ENCODE measurements around the gene SYT6.
A peak's percentile ranks its signal among the peaks of the same experiment; 100 is the strongest.

Gene SYT6

DNA sequence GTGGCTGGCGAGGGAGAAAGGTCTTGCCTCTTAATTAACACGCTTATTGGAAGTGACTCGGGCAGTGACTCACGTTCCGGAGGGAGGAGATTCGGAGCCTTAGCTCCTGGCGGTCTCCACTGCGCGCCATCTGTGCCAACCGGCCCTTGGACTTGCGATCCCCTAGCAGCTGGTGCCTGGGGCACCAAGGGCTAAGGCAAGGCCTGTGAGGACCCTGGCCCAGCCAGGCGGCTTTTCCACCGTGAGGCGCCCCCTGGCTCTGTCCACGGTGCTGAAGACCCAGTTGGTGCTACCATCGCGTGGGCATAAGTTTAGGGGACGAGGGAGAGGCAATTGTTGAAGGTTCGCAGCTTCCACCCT is 1.3 kb upstream of the SYT6 start:
- peak; percentile 16 for DNase-seq (ENCODE audit: low spot score)

- no peak for DNase-seq (ENCODE audit: low spot score)
These were observed 685 bp upstream of the SYT6 start for GRCh38 chr1:114154146-114154962.

GRCh38 chr1:114152508-114153260 is 985 bp downstream of the SYT6 start:
- peak; percentile 23 for DNase-seq (ENCODE audit: low spot score)

DNA sequence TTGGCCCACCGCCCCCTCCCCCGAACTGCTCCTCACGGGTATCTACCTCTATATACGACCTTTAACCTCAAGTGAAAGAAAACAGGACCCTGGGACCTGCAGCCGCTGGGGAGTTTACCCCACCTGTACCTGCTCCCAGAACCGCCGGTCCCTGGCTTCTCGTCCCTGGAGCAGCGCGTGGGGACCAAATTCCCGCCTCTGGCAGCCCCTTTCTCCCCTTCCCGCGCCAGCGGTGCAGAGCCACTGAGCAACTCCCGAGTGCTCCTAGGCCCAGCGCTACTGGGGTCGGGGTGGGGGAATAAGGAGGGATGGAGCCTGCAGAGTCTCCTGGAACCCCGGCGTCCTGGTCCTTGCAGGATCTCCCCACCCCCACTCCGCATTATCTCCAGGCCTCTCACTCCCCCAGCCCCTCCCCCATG is 1.6 kb downstream of the SYT6 start:
- DNase-seq (ENCODE audit: low spot score): no peak

GRCh38 chr1:114150016-114150415 is 3.7 kb downstream of the SYT6 start:
- no peak for DNase-seq (ENCODE audit: low spot score)

- DNase-seq (ENCODE audit: low spot score): no peak
These were observed 4.5 kb downstream of the SYT6 start for GRCh38 chr1:114149211-114149610.

DNA sequence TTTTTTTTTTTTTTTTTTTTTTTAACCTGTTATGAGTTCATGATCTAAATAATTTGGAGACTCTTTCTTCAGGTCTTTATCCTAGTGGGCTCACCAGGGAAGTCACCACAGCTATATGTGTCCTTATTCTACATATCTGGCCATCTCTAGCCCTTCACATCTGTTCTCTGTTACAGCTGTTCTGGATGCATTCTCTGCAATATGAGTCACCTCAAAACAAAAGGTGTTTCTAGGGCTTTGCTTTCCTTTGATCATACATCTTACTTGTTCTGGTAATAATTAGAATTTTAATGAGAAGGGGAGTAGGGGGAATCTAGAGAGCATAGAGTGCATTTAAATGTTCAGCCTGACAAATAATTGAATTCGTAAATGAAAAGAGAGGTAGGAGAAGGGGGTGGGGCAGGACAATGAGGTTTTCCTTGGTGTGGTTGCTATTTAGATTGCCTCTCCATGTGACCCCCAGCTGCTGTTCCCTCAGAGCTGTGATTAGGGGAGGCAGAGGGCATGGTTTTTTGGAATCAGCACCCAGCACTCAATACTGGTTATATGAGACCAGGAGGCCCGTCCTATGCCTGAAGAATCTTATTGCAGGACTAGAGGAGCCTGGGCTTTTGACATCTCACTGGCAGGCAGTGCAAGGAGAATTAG is 8.0 kb downstream of the SYT6 start:
- DNase-seq (ENCODE audit: low spot score): no peak

DNA sequence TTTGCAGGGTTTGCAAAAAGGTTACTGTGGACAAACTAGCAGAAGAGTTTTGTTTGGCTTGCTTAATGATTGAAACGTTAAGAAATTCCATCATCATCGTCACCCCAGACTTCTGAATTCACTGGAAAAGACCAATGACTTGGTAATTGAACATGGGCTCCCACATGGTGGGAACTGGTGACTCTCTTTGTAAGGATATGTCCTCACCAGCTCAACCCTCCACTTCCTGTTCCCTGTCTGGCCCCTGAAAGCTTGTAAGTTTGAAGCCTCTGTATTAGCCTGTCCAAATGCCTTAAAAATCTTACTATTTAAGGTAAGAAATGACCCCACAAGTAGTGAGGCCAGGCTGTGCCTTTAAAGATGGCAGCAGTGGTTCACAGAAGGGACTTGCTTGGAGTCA is 9.7 kb downstream of the SYT6 start:
- no peak for DNase-seq (ENCODE audit: low spot score)

GRCh38 chr1:114139540-114139939 is 14.1 kb downstream of the SYT6 start:
- DNase-seq (ENCODE audit: low spot score): no peak

DNA sequence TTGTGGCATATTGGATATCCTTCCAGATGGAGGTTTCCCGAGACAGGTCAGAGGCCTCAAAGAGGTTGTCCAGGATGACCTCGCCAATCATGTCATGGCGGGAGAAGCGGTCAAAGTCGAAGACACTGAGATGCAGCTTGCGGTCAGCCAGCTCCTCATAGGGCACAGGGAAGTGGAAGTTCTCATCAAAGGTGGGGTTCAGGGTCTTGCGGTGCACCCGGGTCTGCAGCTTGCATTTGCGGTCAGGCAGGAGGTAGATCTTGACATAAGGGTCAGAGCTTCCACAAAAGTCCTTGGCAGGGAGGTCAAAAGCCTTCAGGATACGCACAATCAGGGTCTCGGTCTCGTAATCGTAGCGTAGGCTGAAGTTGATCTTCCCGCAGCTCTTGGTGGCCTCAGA is 16.2 kb downstream of the SYT6 start:
- DNase-seq (ENCODE audit: low spot score): no peak

GRCh38 chr1:114135786-114136185 is 17.9 kb downstream of the SYT6 start:
- DNase-seq (ENCODE audit: low spot score): no peak

DNA sequence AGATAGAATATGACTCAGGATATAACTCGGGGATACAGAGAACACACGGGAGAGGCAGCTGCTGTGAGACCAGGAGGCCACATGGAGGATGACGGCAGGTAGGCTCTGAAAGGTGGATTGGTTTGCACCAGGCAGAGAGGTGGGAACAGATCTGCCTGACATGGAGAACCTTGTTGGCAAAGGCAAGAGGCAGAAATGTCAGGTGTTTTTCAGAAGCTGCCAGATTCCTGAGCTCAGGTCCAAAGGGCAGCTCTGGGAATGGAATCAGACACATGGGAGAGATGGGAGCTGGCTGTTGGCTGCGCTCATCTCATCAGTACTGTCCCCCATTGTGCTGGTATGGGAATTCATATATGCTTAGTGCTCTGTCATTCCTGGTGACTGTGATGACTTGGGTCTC is 19.2 kb downstream of the SYT6 start:
- DNase-seq (ENCODE audit: low spot score): no peak

DNA sequence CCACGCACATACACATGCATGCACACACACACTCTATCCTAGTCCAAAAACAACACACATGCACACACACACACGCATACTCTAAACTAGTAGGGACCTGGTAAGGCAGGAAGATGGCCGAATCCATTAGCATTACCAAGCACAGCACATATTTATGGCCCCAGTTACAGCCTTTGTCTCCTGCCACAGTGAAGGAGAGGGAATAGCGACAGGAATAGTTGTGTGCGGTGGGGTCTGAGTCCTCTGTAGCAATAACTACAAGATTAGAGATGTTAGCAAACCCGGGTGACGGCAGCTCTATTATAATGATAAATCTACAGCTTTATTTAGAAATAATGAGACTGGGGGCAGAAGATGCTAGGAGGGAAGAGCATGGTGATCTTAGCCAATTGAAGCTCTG is 20.5 kb downstream of the SYT6 start:
- DNase-seq (ENCODE audit: low spot score): no peak

- DNase-seq (ENCODE audit: low spot score): no peak
These were observed 22.0 kb downstream of the SYT6 start for GRCh38 chr1:114131526-114132220.

DNA sequence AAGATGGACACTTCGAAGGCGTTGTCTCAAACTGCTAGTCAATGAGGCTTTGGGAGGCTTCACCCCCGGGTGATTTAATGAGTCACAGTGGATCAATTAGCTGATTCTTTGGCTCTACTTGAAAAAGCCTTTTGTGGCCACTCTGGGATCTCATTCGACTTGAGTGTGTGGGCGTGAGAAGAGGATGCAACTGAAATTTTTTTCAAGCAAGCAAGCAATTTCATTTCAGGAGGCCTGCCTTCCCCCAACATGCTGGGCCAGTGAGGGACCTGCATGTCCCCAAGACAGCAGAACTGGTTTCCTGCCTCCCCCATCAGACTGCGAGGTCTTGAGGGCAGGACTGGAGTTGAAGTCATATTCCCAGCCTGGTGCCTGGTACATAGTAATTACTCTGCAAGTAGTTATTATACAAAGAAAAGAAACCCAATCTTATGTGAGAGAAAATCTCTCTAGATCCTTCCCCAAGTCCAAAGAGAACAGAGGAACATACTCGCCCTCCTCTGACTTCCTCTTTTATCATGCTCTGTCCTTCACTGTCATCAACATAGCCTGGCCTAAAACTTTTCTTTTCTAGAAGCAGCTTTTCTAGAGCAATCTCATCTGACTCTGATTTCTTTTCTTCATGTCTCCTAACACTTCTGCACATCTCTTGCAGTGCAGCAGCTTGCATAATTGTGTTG is 22.7 kb downstream of the SYT6 start:
- no peak for DNase-seq (ENCODE audit: low spot score)

DNA sequence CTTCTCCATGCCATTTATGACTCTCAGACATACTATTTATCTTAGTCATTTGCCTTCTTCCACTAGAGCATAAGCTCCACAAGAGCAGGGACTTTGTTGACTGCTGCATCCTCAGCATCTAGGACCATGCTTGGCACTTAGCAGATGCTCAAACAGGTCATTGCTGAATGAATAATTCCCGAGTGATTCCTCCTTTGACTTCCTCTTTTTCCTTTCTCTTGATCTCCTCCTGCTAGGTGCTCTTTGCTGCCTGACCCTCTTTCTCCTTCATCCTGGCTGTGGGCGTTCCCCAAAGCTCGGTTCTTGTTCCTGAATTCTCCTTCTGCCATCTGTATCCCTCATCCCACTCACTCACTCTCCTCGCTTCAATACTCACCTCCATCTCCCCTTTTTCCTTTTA is 23.5 kb downstream of the SYT6 start:
- no peak for DNase-seq (ENCODE audit: low spot score)

GRCh38 chr1:114128293-114128692 is 25.4 kb downstream of the SYT6 start:
- no peak for DNase-seq (ENCODE audit: low spot score)

DNA sequence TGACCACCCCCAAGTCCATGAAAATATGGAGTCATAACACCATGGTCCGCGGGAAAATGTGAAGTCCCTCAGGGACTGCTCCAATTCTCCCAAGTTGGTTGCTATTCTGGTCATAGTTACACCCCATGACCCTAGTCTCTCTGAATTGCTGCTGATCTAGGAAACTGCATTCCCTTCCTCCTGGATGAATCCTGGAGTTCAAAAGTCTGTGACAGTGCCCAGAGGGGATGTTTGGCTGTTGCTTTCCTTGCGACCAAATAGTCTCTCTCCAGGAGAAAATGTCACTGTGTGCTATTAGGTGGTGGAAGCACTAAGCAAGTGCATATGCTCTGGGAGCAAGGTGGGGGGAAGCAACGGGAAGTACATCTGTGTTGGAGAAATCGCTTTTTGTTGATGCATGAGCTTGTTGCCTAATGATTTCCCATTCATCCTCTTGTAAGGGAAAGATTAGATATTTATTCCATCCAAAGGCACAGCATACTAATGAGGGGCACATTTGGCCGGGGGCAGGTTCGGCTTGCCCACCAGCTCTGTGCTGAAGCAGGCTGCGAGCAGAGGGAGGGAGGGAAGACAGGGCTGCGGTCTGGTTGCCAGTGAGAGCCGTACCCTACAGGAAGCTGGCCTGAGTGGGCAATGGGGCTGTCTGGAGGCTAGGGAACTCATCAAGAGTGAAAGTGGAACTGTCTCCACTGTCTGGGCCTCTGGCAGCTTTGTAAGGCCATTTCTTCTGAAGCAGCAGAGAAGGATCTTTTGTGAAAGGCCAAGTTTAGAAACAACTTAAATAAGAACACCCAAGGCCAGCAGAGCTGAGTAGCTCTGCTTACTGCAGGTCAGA is 27.2 kb downstream of the SYT6 start:
- no peak for DNase-seq (ENCODE audit: low spot score)

DNA sequence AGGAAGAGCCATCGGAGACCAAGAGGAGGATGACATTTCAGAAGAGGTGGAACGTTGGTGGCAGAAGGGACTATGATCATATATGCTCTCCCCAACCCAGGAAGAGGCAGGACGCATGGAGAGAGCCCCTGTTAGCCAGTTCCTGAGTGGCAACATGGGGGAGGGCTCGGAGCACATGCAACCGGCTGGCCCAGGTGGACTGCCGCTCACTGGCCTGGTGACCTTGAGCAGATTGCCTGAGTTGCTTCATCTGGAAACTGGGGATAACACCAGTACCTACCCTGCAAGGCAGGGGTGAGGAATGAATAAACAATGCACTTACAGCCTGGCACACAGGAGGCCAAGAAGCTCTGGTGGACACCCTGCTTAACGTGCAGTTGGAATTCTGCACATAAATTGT is 29.0 kb downstream of the SYT6 start:
- DNase-seq (ENCODE audit: low spot score): no peak

DNA sequence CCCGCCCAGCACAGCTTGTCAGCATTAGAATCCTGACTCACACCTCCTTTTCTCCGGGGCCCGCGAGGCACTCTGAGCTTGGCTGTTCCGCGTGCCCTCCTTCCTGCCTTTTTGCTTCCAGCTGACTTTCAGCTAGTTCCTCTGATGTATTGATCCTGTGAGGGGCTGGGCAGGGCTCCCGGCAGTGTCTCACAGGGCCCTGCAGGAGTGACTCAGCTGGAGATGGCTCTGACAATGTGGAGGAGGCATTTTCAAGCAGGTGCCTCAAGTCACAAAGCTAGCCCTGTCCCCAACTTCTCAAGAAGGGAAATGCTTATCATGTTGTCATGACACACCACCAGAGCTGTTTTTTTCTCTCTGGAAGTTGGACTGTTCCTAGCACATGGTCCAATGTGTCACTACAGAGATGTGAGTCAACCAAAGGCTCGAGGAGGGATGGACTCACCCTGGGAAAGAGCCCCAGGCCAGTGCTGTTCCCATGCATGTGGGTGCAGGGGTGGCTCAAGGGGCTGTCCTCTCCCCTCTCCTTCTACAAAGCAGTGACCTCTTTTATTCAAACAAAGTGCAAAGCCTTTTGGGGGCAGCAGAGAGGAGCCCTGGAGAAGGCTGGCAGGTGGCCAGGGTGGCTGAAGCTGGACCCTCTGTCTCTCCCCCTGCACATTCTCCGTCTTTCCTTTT is 30.6 kb downstream of the SYT6 start:
- peak; percentile 39 for DNase-seq (ENCODE audit: low spot score)

Measured in kidney tubule cell (primary cell).